Measurements from ENCODE around the gene RBM4B.

Gene RBM4B

DNA sequence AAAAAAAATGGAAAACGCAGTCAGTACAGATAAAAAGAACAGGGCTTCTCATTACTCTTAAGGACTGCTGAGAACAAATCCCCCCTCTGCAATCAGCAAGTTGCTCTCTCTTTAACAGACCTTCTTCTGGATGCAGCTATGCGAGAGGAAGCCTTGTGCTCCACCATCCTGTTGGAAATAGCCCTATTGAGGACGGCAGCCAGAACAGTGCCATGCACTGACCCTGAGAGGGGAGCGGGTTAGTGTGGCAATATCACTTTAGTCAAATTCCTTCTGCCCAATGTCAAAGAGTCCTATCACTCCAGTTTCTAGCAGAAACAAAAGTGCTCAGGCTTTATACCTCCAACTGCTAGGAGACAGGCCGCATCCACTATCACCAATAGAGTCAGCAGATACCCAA, 6.9 kb downstream of the RBM4B start:
- no peak for DNase-seq (ENCODE audit: low spot score)
- TF ChIP-seq, protein P1, sequence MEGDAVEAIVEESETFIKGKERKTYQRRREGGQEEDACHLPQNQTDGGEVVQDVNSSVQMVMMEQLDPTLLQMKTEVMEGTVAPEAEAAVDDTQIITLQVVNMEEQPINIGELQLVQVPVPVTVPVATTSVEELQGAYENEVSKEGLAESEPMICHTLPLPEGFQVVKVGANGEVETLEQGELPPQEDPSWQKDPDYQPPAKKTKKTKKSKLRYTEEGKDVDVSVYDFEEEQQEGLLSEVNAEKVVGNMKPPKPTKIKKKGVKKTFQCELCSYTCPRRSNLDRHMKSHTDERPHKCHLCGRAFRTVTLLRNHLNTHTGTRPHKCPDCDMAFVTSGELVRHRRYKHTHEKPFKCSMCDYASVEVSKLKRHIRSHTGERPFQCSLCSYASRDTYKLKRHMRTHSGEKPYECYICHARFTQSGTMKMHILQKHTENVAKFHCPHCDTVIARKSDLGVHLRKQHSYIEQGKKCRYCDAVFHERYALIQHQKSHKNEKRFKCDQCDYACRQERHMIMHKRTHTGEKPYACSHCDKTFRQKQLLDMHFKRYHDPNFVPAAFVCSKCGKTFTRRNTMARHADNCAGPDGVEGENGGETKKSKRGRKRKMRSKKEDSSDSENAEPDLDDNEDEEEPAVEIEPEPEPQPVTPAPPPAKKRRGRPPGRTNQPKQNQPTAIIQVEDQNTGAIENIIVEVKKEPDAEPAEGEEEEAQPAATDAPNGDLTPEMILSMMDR (IDR thresholded peaks at IDR 0.05; ENCODE audit: extremely low read depth, insufficient read depth, missing control alignments) = no peak
- in situ Hi-C loops (cut with MboI; ENCODE audit: low pct_unique_long_range_greater_than_20kb, low sequenced_read_pairs, unreplicated experiment) = no loop called here

DNA sequence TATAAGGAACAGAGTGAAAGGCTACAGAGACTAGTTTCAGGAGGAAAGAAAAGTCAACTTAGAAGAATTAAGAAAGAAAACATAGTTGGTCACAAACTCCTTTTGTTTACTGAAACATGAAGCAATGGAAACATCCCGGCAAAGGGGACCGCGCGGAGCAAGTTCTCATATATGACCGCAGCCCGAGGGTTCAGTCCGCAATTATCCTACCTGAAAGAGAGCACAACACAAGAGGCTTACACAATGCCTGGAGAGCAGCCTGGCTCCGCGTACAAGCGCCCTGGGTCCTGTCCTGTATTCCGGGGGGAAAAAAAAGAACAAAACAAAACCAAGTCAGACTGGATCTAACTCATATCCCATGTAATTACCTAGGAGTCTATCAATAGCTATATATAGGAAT, 12.3 kb downstream of the RBM4B start:
- no peak for DNase-seq (ENCODE audit: low spot score)
- in situ Hi-C loops (cut with MboI; ENCODE audit: low pct_unique_long_range_greater_than_20kb, low sequenced_read_pairs, unreplicated experiment) = no loop called here
- TF ChIP-seq, protein P1 (IDR thresholded peaks at IDR 0.05; ENCODE audit: extremely low read depth, insufficient read depth, missing control alignments) = no peak

DNA sequence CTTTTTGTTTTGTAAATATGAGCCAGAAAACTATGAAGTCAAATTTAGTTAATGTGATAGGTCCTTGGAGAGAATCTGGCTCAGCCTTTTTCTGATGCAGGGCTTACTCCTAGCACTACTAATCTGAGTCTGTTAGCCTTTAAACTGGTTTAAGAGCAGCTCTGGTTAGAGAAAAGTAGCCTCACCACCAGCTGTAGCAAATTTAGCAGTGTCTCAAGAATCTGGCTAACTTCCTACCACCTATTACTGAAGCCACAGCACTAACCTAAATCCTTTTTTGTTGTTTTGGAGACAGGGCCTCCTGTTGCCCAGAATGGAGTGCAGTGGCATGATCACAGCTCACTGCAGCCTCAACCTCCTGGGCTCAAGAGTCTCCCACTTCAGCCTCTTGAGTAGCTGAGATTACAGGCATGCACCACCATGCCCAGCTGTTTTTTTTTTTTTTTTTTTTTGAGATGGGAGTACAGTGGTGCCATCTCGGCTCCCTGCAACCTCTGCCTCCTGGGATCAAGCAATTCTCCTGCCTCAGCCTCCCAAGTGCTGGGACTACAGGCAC, 13.9 kb downstream of the RBM4B start:
- no peak for DNase-seq (ENCODE audit: low spot score)
- in situ Hi-C loops (cut with MboI; ENCODE audit: low pct_unique_long_range_greater_than_20kb, low sequenced_read_pairs, unreplicated experiment) = no loop called here
- TF ChIP-seq, protein P1 (IDR thresholded peaks at IDR 0.05; ENCODE audit: extremely low read depth, insufficient read depth, missing control alignments) = no peak

DNA sequence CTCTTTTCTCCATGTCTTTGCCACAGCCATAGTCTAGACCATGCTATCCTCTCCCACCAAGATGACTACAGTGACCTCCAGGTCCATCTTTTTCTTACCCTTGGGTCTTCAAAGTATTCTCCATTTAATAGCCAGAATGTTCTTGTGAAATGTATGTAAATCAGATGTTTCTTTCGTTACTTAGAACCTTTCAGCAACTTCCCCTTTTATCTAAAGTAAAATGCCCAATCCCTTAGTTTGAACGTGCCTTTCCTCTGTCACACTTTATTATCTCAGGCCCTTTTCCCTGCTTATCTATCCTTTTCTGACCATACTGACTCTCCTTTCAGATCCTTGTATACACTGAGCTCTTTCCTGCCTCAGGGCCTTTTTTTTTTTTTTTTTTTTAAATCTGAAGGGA, 17.9 kb downstream of the RBM4B start:
- in situ Hi-C loops (cut with MboI; ENCODE audit: low pct_unique_long_range_greater_than_20kb, low sequenced_read_pairs, unreplicated experiment) = no loop called here
- TF ChIP-seq, protein P1 (IDR thresholded peaks at IDR 0.05; ENCODE audit: extremely low read depth, insufficient read depth, missing control alignments) = no peak
- no peak for DNase-seq (ENCODE audit: low spot score)

DNA sequence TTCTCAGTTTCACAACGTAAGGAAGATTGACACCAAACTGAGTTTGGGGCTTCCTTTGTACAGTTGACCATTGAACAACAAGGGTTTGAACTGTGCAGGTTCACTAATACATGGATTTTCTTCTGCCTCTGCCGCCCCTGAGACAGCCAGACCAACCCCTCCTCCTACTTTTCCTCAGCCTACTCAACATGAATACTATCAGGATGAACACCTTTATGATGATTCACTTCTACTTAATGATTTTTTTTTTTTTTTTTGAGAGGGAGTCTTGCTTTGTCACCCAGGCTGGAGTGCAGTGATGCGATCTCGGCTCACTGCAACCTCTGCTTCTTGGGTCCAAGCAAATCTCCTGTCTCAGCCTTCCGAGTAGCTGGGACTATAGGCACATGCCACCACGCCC, 24.6 kb downstream of the RBM4B start:
- in situ Hi-C loops (cut with MboI; ENCODE audit: low pct_unique_long_range_greater_than_20kb, low sequenced_read_pairs, unreplicated experiment) = no loop called here
- TF ChIP-seq, protein P1 (IDR thresholded peaks at IDR 0.05; ENCODE audit: extremely low read depth, insufficient read depth, missing control alignments) = no peak
- no peak for DNase-seq (ENCODE audit: low spot score)

DNA sequence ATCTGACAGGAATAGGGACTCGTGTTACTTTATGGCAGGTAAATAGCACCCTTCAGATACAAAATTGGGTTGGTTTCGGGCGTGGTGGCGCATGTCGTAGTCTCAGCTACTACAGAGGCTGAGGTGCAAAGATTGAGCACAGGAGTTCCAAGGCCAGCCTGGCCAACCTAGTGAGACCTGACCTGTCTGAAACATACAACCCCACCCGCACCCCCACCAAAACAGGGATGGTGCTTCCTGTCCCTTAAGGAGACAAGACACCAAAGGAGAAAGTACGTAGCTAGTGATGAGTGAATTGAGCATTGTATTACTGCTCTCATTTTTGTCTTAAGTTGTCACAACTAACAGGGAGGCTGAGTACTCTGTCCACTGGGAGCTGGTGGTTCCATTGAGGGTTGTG, 25.0 kb downstream of the RBM4B start:
- DNase-seq (ENCODE audit: low spot score) = no peak
- in situ Hi-C loops (cut with MboI; ENCODE audit: low pct_unique_long_range_greater_than_20kb, low sequenced_read_pairs, unreplicated experiment) = no loop called here
- TF ChIP-seq, protein P1 (IDR thresholded peaks at IDR 0.05; ENCODE audit: extremely low read depth, insufficient read depth, missing control alignments) = no peak

DNA sequence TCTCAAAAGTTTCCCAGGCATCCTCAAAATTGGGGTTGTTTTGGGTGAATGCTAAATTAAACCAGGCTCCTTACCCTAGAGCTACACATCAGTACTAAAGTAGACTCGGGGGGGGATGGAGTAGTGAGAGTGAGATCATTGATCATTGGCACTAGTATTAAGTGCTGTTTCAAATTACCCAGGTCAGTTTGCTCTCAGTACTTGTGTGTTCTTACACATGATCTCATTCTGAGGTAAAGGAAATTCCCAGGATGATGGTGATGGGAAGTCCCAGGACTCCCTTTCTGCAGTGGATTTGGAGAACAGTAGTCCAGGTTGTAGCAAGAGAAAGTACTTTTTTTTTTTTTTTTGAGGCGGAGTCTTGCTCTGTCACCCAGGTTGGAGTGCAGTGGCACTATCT, 26.7 kb downstream of the RBM4B start:
- in situ Hi-C loops (cut with MboI; ENCODE audit: low pct_unique_long_range_greater_than_20kb, low sequenced_read_pairs, unreplicated experiment) = no loop called here
- no peak for DNase-seq (ENCODE audit: low spot score)
- TF ChIP-seq, protein P1 (IDR thresholded peaks at IDR 0.05; ENCODE audit: extremely low read depth, insufficient read depth, missing control alignments) = no peak

All from GM13977 (cell line).